ENCODE data around the gene CDKN2C. TPM values are rescaled to one million over a fixed set of nuclear protein-coding genes. Genes with fewer than 3 reads are reported as not detected.
A peak's percentile ranks its signal among the peaks of the same experiment; 100 is the strongest.

The CDKN2C gene
- total RNA-seq, 1 donor from 2014 or later: 2.9 TPM

GRCh38 chr1:50968158-50968820 is 1.8 kb upstream of the CDKN2C start:
- peak overlapping the region; percentile 6 for H3K27ac Mint-ChIP-seq (ENCODE audit: unreplicated experiment)

GRCh38 chr1:50968821-50969610 is 1.0 kb upstream of the CDKN2C start:
- no peaks in the 10 kb centered on the region for H3K9me3 Mint-ChIP-seq
- peak overlapping the region; percentile 93 for H3K4me3 Mint-ChIP-seq
- peaks cover 92% of the 10 kb centered on the region for H3K27me3 Mint-ChIP-seq (ENCODE audit: low read depth)
- peaks cover 14% of the 10 kb centered on the region for H3K4me1 Mint-ChIP-seq
- peak; percentile 33 for DNase-seq (ENCODE audit: low read depth, low spot score)
- TF ChIP-seq CTCF (conservative IDR thresholded peaks at IDR 0.05): no peak
- no peaks in the 10 kb centered on the region for H3K36me3 Mint-ChIP-seq (ENCODE audit: low read depth)
- H3K27ac Mint-ChIP-seq (ENCODE audit: unreplicated experiment): no peak overlapping the region

More at GRCh38 chr1:50968158-50968820, 1.8 kb upstream of the CDKN2C start:
- Mint-ChIP-seq H3K27me3 (ENCODE audit: low read depth) (peaks cover 90% of the 10 kb centered on the region), H3K36me3 (ENCODE audit: low read depth) (no peaks in the 10 kb centered on the region), H3K4me3 (peak overlapping the region; percentile 93), H3K9me3 (no peaks in the 10 kb centered on the region), H3K4me1 (peaks cover 14% of the 10 kb centered on the region)
- peak; percentile 57 for TF ChIP-seq CTCF (conservative IDR thresholded peaks at IDR 0.05)
- DNase-seq (ENCODE audit: low read depth, low spot score): peak; percentile 69

- no peaks in the 10 kb centered on the region for H3K36me3 Mint-ChIP-seq (ENCODE audit: low read depth)
- H3K27me3 Mint-ChIP-seq (ENCODE audit: low read depth): peaks cover 92% of the 10 kb centered on the region
- H3K4me3 Mint-ChIP-seq: peak overlapping the region; percentile 88
- H3K9me3 Mint-ChIP-seq: no peaks in the 10 kb centered on the region
- no peak for DNase-seq (ENCODE audit: low read depth, low spot score)
- no peak for TF ChIP-seq CTCF (conservative IDR thresholded peaks at IDR 0.05)
- peaks cover 14% of the 10 kb centered on the region for H3K4me1 Mint-ChIP-seq
- H3K27ac Mint-ChIP-seq (ENCODE audit: unreplicated experiment): no peak overlapping the region
Observed at GRCh38 chr1:50970509-50970887, 453 bp downstream of the CDKN2C start.

- peaks cover 92% of the 10 kb centered on the region for H3K27me3 Mint-ChIP-seq (ENCODE audit: low read depth)
- no peak overlapping the region for H3K27ac Mint-ChIP-seq (ENCODE audit: unreplicated experiment)
- no peak for TF ChIP-seq CTCF (conservative IDR thresholded peaks at IDR 0.05)
- H3K4me1 Mint-ChIP-seq: peaks cover 14% of the 10 kb centered on the region
- no peaks in the 10 kb centered on the region for H3K36me3 Mint-ChIP-seq (ENCODE audit: low read depth)
- DNase-seq (ENCODE audit: low read depth, low spot score): no peak
- H3K9me3 Mint-ChIP-seq: no peaks in the 10 kb centered on the region
- peak overlapping the region; percentile 88 for H3K4me3 Mint-ChIP-seq
Observed at GRCh38 chr1:50970931-50971582, 1.0 kb downstream of the CDKN2C start.

- Mint-ChIP-seq H3K9me3 (no peaks in the 10 kb centered on the region), H3K27me3 (ENCODE audit: low read depth) (peaks cover 92% of the 10 kb centered on the region), H3K36me3 (ENCODE audit: low read depth) (no peaks in the 10 kb centered on the region), H3K27ac (ENCODE audit: unreplicated experiment) (no peak overlapping the region), H3K4me1 (peaks cover 14% of the 10 kb centered on the region), H3K4me3 (no peak overlapping the region)
- no peak for DNase-seq (ENCODE audit: low read depth, low spot score)
- no peak for TF ChIP-seq CTCF (conservative IDR thresholded peaks at IDR 0.05)
Observed at GRCh38 chr1:50971748-50972305, 1.8 kb downstream of the CDKN2C start.

Data from neural crest cell (in vitro differentiated cells).